Spinal cord (tissue), 10 donors: ENCODE results near the gene RNPS1. TPM values are rescaled to one million over a fixed set of nuclear protein-coding genes. Genes with fewer than 3 reads are reported as not detected.
"Not testable (repeated sequence)": the region's sequence is repeated elsewhere in the genome, so short reads cannot be mapped to it uniquely, and the experiment has no call there.

ENCODE experiments used
- DNase-seq, 6 donors: peaks; one replicate each; pipeline versions ENCODE4 v3.0.0 to v3.0.0-alpha.2; 2013 to 2015; ENCODE audit warnings: low spot score in 6 of 6, low read depth in 4 of 6
- H3K27ac ChIP-seq: one replicate; pipeline ENCODE4 v1.5.1; 2013; ENCODE audit warnings: low read depth, low read length, control low read depth
- H3K27me3 ChIP-seq: one replicate; pipeline ENCODE4 v1.6.1; 2013; ENCODE audit warnings: low read length; ENCODE audit not compliant: control insufficient read depth, insufficient read depth
- H3K36me3 ChIP-seq: one replicate; pipeline ENCODE4 v1.6.1; 2013; ENCODE audit warnings: low read length; ENCODE audit not compliant: control insufficient read depth, insufficient read depth
- H3K4me1 ChIP-seq: one replicate; pipeline ENCODE4 v1.6.1; 2013; ENCODE audit warnings: low read length; ENCODE audit not compliant: control insufficient read depth, insufficient read depth
- H3K4me3 ChIP-seq: one replicate; pipeline ENCODE4 v1.5.1; 2013; ENCODE audit warnings: low read depth, low read length, control low read depth
- H3K9me3 ChIP-seq: one replicate; pipeline ENCODE4 v1.6.1; 2013; ENCODE audit warnings: low read length; ENCODE audit not compliant: control insufficient read depth, insufficient read depth
- WGBS: methylation state at CpG from one replicate; pipeline ENCODE4 v1.1.5; 2013; ENCODE audit warnings: missing lambda C conversion rate; ENCODE audit not compliant: insufficient coverage; 5-methylcytosine and 5-hydroxymethylcytosine counted together
- polyA plus RNA-seq, 2 donors: library from polyadenylated mRNA; unstranded; fragments of 120-200 nt; gene quantifications; one replicate each; pipeline ENCODE4 v1.2.1, GENCODE V29; 2013; ENCODE audit not compliant: insufficient read length in 2 of 2
- total RNA-seq, 2 donors: library from RNA; depleted of rRNA in 1 of 2; stranded (reverse); fragments of 120-200 nt in 1 of 2; fragments of >200 nt in 1 of 2; gene quantifications; one replicate each; pipeline versions ENCODE4 v1.2.3 to v1.2.4, GENCODE V29; 2013 to 2014
- donor health status: healthy.

RNPS1 gene
- total and polyA plus RNA-seq, 4 donors: 72.7 to 285 (median 187) TPM

DNA sequence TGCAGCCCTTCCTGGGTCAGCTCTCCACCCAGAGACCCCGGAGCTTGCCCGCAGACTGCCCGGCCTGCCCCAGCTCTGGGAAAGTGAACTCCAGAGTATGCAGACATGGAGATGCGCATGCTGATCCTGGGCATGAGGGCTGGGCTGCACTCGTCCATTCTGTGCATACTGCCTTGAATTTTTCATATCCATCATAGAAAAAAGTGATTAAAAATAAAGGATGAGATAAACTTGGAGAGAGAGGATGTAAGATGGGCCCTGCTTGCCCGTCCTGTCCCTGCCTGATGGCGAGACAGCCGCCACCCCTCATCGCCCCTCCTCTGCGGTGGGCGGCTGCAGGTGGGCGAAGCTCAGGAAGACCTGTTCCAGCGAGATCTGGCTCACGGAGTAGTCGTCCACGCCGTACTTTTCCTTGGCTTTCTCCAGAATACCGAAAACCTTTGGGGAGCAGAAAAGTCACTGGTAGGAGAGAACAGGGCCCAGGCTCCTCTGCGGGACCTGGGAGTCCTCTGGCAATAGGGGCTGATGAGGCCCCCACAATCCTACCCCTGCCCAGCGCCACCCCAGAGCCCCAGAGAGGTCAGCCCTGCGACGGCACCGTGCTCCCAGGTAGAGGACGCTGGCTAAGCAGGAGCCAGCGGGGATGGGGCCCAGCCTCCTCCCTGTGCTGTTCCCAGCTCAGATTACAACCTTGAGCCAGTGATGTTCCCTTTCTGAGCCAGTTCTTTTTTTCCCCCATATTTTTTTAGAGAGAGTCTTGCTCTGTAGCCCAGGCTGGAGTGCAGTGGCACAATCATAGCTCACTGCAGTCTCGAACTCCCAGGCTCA lies 8.7 kb upstream of the RNPS1 start:
- no peaks in the 10 kb centered on the region for H3K9me3 ChIP-seq
- peaks cover 9% of the 10 kb centered on the region for H3K4me1 ChIP-seq
- H3K27ac ChIP-seq: no peak overlapping the region
- WGBS: 79% methylated on average over 25 of the region's 26 CpGs
- no peak for DNase-seq
- no peak overlapping the region for H3K4me3 ChIP-seq
- H3K27me3 ChIP-seq: no peaks in the 10 kb centered on the region
- H3K36me3 ChIP-seq: peaks cover 98% of the 10 kb centered on the region

DNA sequence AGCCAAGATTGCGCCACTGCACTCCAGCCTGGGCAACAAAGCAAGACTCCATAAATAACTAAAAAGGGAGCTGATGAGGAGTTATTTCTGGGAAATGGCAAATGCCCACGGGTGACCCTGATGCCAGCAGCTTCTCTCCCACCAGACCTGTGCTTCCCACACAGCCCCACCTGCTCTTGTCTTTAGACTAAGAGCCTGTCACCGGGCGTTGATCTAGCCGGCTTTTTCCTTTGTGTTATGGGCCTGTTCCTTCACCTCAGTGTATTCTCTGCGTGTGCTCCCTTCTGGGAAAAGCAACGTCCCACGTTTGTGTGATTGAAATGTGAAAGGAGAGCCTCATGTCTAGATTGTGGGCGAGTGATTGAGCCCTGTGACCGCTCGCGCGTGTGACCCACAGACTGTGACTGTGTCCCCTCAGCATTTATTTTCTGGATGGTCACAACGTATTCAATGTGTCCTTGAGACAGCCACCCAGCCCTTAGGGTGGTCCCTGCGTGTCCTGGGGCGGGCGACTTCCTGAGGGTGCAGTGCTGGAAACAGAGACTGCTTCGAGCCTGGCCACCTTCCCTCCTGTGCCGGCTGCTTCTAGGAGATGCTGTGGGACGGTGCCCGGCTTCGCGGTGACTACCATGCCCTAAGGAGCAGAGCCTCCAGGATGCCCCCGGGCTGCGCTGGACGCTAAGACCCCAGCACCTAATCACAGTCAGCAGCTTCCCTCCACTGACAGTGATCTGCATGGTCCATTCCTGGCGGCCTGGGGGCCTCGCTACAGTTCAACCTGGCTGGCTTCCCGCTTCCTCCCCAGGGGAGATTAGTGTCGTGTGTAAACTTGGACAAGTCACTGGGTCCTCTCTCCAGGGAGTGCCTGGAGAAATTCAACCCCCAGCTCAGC lies 7.8 kb upstream of the RNPS1 start:
- Histone ChIP-seq H3K4me1 (peaks cover 18% of the 10 kb centered on the region), H3K4me3 (no peak overlapping the region), H3K27me3 (no peaks in the 10 kb centered on the region), H3K9me3 (no peaks in the 10 kb centered on the region), H3K36me3 (peaks cover 98% of the 10 kb centered on the region), H3K27ac (no peak overlapping the region)
- DNase-seq: no peak
- WGBS: 86% methylated on average over 27 of the region's 30 CpGs

DNA sequence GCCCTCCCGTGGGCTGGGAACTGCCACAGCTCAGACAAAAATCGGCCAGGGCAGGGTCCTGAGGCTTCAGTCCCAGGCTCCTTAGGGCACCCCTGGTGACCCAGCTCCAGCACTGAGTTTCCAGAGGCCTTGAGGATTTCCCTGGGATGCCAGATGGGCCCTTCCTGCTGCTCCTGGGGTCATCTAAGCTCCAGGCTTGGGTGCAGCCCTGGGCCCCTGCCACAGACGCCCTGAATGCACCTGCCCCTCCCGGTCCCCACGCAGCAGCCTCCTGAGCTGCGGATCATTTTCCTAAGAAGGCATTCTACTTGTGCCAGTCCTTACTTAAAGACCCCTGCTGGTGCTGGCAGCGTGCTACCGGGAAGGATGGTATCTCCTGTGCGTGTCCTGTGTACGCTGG lies 6.0 kb upstream of the RNPS1 start:
- H3K27me3 ChIP-seq: no peaks in the 10 kb centered on the region
- DNase-seq: no peak
- no peak overlapping the region for H3K4me3 ChIP-seq
- WGBS: 91% methylated on average over 10 of the region's 10 CpGs
- no peaks in the 10 kb centered on the region for H3K9me3 ChIP-seq
- peaks cover 88% of the 10 kb centered on the region for H3K36me3 ChIP-seq
- H3K4me1 ChIP-seq: peaks cover 36% of the 10 kb centered on the region
- H3K27ac ChIP-seq: no peak overlapping the region

DNA sequence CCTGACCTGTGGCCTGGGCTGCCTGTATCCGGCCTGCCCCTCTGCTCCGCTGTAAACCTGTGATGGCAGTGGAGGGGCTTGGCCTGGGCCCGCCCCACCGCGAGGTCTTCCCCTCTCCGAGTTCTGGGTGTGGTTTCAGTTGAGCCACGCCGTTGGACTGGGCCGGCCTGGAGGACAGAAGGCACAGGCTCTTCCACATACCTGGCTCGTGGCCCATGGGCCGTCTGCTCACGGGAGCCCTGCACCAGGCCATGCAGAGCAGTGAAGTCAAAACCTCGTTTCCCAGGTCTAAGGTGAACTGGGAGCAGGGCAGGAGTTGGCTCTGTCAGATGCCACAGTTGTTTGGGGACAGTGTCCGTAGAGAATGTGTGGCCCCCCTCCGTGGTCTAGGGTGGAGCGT lies 5.6 kb upstream of the RNPS1 start:
- Histone ChIP-seq H3K9me3 (no peaks in the 10 kb centered on the region), H3K27me3 (no peaks in the 10 kb centered on the region), H3K4me3 (no peak overlapping the region), H3K36me3 (peaks cover 83% of the 10 kb centered on the region), H3K4me1 (peaks cover 38% of the 10 kb centered on the region), H3K27ac (no peak overlapping the region)
- DNase-seq: no peak
- 85% methylated on average over 16 of the region's 16 CpGs for WGBS

DNA sequence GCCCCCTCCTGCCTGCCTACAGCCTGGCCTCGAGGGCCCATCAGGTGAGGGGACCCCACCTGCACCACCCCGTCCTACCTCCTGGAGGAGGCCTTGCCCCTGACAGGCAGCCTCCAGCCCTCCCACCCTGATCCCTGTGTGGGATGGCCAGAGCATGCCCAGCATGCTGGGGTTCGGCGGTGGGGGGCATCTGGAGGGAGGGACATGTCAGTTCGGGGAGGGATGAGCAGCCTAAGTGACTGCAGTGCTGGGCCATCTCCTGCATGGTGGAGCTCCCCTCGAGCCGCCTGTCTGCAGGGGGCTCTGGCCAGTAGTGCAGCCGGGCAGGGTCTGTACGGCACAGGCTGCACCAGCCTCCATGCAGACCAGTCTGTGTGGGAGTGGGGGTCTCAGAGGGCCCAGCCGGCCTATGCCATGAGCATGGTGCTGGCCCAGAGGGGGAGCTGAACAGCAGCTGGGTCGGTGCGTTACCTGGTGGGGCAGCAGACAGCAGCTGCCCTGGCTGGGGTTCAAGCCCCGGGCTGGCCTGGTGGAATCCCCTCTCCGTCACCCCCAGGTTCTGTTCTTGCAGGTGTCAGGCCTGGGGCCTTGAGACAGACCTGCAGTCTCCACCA lies 4.0 kb upstream of the RNPS1 start:
- peaks cover 68% of the 10 kb centered on the region for H3K36me3 ChIP-seq
- H3K9me3 ChIP-seq: no peaks in the 10 kb centered on the region
- no peak overlapping the region for H3K27ac ChIP-seq
- H3K4me1 ChIP-seq: peaks cover 41% of the 10 kb centered on the region
- no peak for DNase-seq
- whole genome bisulfite sequencing: 90% methylated on average over 14 of the region's 14 CpGs
- no peaks in the 10 kb centered on the region for H3K27me3 ChIP-seq
- no peak overlapping the region for H3K4me3 ChIP-seq

DNA sequence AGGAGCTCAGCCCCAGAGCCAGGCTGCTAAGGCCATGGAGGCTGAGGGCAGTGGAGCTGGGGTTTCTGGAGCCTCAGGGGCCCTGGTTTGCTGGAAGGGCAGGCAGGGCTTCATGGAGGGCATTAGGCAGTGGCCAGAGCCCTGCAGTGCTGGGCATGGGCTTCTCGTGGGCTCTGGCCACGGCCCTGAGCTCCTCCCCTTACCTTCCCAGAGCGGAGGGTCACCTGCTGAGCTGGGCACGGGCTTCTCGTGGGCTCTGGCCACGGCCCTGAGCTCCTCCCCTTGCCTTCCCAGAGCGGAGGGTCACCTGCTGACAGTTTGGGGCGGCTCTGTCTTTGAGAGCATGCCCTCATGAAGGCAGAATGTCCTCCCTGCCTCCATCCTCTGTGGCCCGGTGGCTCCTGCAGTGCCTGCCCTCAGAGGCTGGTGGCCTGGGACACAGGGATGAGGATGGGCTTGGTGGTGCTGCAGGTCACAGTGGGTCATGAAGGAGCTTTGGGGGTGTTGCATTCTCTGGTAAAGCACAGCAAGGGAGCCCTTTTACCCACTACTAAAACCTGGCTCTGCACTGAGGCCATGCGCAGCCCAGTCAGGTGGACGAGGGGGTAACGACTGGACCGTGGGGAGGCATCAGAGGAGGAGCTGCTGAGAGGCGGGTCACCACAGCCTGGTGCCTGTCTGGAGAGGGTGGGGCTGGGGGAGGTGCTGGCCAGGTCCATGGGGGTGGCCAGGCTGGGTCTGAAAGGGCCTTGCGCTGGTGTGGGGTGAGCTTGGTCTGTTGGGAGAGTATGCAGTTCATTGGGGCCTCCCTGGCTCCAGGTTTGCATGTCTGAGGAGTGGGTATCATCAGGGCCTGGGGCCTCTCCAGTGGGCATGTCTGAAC lies 2.9 kb upstream of the RNPS1 start:
- Histone ChIP-seq H3K27ac (no peak overlapping the region), H3K9me3 (no peaks in the 10 kb centered on the region), H3K4me3 (no peak overlapping the region), H3K36me3 (peaks cover 57% of the 10 kb centered on the region), H3K4me1 (peaks cover 49% of the 10 kb centered on the region), H3K27me3 (no peaks in the 10 kb centered on the region)
- WGBS: 66% methylated on average over 11 of the region's 15 CpGs
- no peak for DNase-seq

DNA sequence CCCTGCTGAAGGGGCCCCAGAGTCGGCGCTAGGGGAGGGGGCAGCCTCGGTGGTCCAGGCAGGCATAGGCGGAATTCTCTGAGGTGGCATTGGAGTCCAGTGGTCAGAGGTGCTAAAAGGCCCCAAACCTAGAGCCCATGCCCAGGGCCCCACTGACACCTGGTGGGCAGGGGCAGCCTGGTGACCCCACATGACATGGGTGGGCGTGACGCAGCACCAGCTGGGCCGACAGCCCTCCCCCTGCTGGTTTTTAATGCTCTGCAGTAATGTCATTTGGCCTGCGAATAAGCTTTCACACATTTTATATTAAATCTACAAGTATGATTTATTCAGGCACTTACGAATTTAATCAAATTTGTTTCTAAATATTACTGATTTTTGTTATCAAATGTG lies 2.1 kb upstream of the RNPS1 start:
- peaks cover 49% of the 10 kb centered on the region for H3K36me3 ChIP-seq
- peaks cover 49% of the 10 kb centered on the region for H3K4me1 ChIP-seq
- 88% methylated on average over 6 of the region's 9 CpGs for WGBS
- no peak for DNase-seq
- H3K27me3 ChIP-seq: no peaks in the 10 kb centered on the region
- H3K4me3 ChIP-seq: no peak overlapping the region
- no peak overlapping the region for H3K27ac ChIP-seq
- H3K9me3 ChIP-seq: no peaks in the 10 kb centered on the region

DNA sequence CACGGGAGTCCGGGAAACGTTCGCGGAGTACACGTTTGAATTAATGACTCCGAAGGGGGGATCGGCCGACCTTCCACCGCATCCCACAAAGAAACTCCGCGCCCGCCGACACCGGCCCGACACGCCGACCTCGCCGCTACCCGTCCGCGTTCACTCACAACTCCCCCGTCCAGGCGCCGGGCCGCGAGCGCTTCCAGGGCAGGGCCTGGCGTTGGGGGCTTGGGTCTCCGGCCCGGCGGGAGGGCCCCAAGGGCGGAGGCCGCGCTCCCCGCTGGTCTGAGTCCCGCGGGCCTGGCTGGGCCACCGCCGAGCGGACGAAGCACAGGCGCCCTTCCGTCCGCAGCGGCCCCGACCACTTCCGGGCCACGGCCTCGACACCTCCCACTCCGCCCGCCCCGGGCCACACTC lies 417 bp downstream of the RNPS1 start:
- Histone ChIP-seq H3K4me1 (peaks cover 49% of the 10 kb centered on the region), H3K36me3 (peaks cover 44% of the 10 kb centered on the region), H3K27ac (peak overlapping the region; percentile 98), H3K4me3 (peak overlapping the region; percentile 82)
- not testable (repeated sequence) for H3K27me3 ChIP-seq, DNase-seq, H3K9me3 ChIP-seq
- 0% methylated on average over 51 of the region's 54 CpGs for WGBS

DNA sequence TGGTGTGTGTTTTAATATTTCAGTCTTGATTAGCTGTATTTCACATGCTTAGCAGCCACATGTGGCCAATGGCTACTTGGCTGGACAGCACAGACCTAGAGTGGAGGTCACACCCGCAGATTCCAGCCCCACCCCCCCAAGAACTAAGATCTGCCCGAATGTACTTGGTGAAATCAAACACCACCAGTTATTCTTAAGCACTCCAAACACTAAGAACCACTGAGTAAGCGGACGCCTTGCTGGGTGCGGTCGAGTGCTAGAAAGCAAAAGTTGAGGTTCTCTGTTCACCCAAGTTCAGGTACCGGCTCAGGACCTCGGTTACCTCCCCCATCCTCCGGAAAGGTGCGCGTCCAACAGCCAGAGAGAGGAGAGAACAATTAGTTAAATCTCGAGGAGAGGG lies 1.0 kb downstream of the RNPS1 start:
- H3K9me3 ChIP-seq, H3K27ac ChIP-seq, DNase-seq, H3K27me3 ChIP-seq: not testable (repeated sequence)
- H3K4me1 ChIP-seq: peaks cover 43% of the 10 kb centered on the region
- WGBS: 17% methylated on average over 1 of the region's 12 CpGs
- peaks cover 44% of the 10 kb centered on the region for H3K36me3 ChIP-seq
- peak overlapping the region; percentile 82 for H3K4me3 ChIP-seq
